Measurements from ENCODE around the gene ATP6V0A4. TPM values are rescaled to one million over a fixed set of nuclear protein-coding genes. Genes with fewer than 3 reads are reported as not detected.

ATP6V0A4 gene
- total RNA-seq, 4 donors from 2014 or later: not detected

DNA sequence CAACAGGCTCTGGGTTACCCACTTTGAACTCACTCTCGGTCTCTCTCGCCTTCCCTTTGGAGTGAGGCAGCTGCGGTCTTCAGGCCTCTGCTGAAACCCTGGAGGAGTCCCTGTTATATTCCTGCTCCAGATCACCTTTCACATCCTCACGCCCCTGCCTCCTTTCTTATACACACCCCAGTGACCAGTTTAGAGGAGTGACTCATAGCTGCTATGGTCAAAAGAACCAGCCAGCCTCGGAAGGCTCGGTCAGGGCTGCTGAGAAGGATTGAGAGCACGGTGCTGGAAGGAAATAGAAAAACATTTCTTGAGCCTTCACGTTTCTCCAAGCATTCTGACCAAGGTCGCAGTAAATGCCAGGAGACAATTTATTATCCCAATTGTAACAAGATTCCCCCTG lies 68.6 kb downstream of the ATP6V0A4 start:
- 88 to 90% methylated on average over 9 of the region's 9 CpGs for WGBS, 2 donors (ENCODE audit: low coverage in 1 of 2)
- in situ Hi-C loops (cut with MboI; ENCODE audit: low pct_ligation_motif_present in 1 of 4, low pct_unique_long_range_greater_than_20kb in 1 of 4, low sequenced_read_pairs in 3 of 4): no loop called here
- H3K27me3 ChIP-seq: no peaks in the 10 kb centered on the region
- H3K4me1 ChIP-seq: no peaks in the 10 kb centered on the region
- H3K27ac ChIP-seq: no peak overlapping the region
- no peaks in the 10 kb centered on the region for H3K36me3 ChIP-seq
- TF ChIP-seq EP300 (IDR thresholded peaks at IDR 0.05; ENCODE audit: low read depth) (no peak), POLR2A (IDR thresholded peaks at IDR 0.05) (no peak), POLR2AphosphoS5 (IDR thresholded peaks at IDR 0.05) (no peak)
- TF ChIP-seq, protein P1, sequence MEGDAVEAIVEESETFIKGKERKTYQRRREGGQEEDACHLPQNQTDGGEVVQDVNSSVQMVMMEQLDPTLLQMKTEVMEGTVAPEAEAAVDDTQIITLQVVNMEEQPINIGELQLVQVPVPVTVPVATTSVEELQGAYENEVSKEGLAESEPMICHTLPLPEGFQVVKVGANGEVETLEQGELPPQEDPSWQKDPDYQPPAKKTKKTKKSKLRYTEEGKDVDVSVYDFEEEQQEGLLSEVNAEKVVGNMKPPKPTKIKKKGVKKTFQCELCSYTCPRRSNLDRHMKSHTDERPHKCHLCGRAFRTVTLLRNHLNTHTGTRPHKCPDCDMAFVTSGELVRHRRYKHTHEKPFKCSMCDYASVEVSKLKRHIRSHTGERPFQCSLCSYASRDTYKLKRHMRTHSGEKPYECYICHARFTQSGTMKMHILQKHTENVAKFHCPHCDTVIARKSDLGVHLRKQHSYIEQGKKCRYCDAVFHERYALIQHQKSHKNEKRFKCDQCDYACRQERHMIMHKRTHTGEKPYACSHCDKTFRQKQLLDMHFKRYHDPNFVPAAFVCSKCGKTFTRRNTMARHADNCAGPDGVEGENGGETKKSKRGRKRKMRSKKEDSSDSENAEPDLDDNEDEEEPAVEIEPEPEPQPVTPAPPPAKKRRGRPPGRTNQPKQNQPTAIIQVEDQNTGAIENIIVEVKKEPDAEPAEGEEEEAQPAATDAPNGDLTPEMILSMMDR (IDR thresholded peaks at IDR 0.05): no peak
- no peaks in the 10 kb centered on the region for H3K9me3 ChIP-seq
- no peak for DNase-seq
- intact Hi-C loops (cut with DNase I; ENCODE audit: low total_unique reads): no loop called here
- H3K4me3 ChIP-seq: no peak overlapping the region

DNA sequence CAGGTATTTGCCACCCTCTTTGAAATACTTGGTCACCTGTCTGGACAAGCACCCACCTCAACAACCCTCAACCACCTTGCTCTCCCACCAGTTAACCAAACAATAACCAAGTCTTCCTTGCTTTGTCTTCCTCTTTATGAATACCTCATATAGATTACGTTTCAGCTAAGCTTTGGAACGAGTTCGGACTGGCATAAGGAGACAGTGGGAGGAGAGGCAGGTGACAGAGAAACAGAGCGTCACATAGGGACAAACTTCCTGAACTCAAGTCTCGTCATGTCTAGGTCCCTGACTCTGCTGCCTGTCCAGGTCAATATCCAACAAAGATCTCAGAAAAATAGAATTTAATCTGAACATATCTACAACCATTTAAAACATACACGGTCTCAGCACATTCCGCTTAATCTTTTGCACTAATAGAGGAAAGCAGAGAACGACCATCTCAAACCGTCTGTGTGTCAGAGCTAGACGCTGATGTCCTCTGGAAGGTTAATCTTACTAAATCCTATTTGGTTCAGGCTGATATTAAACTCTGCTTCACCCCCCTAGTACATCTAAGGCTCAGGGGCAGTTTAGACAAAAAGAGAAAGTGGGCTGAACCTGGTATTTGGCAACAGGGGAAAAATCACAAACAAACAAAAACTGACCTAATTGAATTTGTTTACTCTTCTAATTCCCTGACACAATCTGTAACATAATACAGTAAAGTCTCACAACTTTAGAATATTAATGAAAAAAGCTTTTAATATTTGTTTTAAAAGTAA lies 70.5 kb downstream of the ATP6V0A4 start:
- WGBS, 2 donors (ENCODE audit: low coverage in 1 of 2): 56 to 80% methylated on average over 4 to 10 of the region's 10 CpGs
- in situ Hi-C loops (cut with MboI; ENCODE audit: low pct_ligation_motif_present in 1 of 4, low pct_unique_long_range_greater_than_20kb in 1 of 4, low sequenced_read_pairs in 3 of 4): no loop called here

DNA sequence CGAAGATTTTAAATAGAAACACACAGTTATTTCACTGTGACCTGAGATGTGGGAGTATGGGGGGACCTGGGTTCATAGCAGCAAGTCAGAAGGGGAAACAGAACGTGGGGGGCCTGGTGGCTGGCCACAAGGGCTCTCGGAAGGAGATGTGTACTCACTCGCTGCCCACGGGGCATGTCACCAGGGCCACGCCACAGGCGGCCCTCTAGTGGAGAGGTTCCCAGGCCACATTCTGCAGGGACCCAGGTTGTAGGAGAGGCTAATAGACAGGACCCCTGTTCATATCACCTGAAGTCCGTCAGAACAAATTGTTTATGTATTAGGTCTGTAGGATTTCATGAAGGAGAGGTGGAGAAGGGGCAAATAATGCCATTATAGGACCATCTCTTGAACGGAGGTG lies 71.7 kb downstream of the ATP6V0A4 start:
- TF ChIP-seq POLR2AphosphoS5 (IDR thresholded peaks at IDR 0.05): no peak
- no peak for TF ChIP-seq POLR2A (IDR thresholded peaks at IDR 0.05)
- TF ChIP-seq, protein P1 (IDR thresholded peaks at IDR 0.05): no peak
- TF ChIP-seq EP300 (IDR thresholded peaks at IDR 0.05; ENCODE audit: low read depth): no peak
- Histone ChIP-seq H3K27ac (no peak overlapping the region), H3K36me3 (no peaks in the 10 kb centered on the region), H3K4me1 (no peaks in the 10 kb centered on the region), H3K9me3 (no peaks in the 10 kb centered on the region), H3K27me3 (no peaks in the 10 kb centered on the region), H3K4me3 (no peak overlapping the region)
- intact Hi-C loops (cut with DNase I; ENCODE audit: low total_unique reads): no loop called here
- 80 to 83% methylated on average over 1 to 9 of the region's 9 CpGs for WGBS, 2 donors (ENCODE audit: low coverage in 1 of 2)
- in situ Hi-C loops (cut with MboI; ENCODE audit: low pct_ligation_motif_present in 1 of 4, low pct_unique_long_range_greater_than_20kb in 1 of 4, low sequenced_read_pairs in 3 of 4): no loop called here
- DNase-seq: no peak

More for the DNA sequence above, 70.5 kb downstream of the ATP6V0A4 start:
- TF ChIP-seq, protein P1 (IDR thresholded peaks at IDR 0.05): no peak
- TF ChIP-seq POLR2A (IDR thresholded peaks at IDR 0.05) (no peak), EP300 (IDR thresholded peaks at IDR 0.05; ENCODE audit: low read depth) (no peak), POLR2AphosphoS5 (IDR thresholded peaks at IDR 0.05) (no peak)
- H3K4me1 ChIP-seq: no peaks in the 10 kb centered on the region
- intact Hi-C loops (cut with DNase I; ENCODE audit: low total_unique reads): no loop called here
- no peaks in the 10 kb centered on the region for H3K9me3 ChIP-seq
- no peaks in the 10 kb centered on the region for H3K27me3 ChIP-seq
- H3K36me3 ChIP-seq: no peaks in the 10 kb centered on the region
- DNase-seq: no peak
- H3K4me3 ChIP-seq: no peak overlapping the region
- H3K27ac ChIP-seq: no peak overlapping the region

DNA sequence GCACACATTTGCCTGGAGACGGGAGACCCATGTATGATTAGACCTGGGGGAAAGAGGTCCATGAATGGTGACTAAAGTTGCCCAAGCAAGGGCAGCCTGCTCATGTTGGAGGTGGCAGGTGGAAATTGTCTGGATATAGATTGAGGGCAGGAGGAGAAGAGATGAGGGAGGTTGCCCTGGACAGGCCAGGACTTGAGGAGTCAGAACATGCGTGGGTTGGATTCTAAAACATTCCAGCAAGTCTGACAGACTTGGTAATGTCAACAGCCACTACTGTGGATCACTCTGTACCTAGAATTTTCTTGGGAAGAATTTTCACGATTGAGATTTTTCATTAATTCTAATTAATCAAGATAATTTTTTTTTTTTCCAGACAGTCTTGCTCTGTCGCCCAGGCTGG lies 77.7 kb downstream of the ATP6V0A4 start:
- intact Hi-C loops (cut with DNase I; ENCODE audit: low total_unique reads) (no loop called here), in situ Hi-C loops (cut with MboI; ENCODE audit: low pct_ligation_motif_present in 1 of 4, low pct_unique_long_range_greater_than_20kb in 1 of 4, low sequenced_read_pairs in 3 of 4) (no loop called here)
- WGBS, 2 donors (ENCODE audit: low coverage in 1 of 2): 93% methylated on average over 3 to 4 of the region's 4 CpGs
- Histone ChIP-seq H3K4me3 (no peak overlapping the region), H3K9me3 (no peaks in the 10 kb centered on the region), H3K27ac (no peak overlapping the region), H3K36me3 (no peaks in the 10 kb centered on the region), H3K4me1 (no peaks in the 10 kb centered on the region), H3K27me3 (no peaks in the 10 kb centered on the region)
- no peak for DNase-seq
- TF ChIP-seq POLR2A (IDR thresholded peaks at IDR 0.05): no peak
- TF ChIP-seq EP300 (IDR thresholded peaks at IDR 0.05; ENCODE audit: low read depth): no peak
- TF ChIP-seq POLR2AphosphoS5 (IDR thresholded peaks at IDR 0.05): no peak
- TF ChIP-seq, protein P1 (IDR thresholded peaks at IDR 0.05): no peak
